H9 (cell line): ENCODE results near the gene TMEM225B. TPM values are rescaled to one million over a fixed set of nuclear protein-coding genes. Genes with fewer than 3 reads are reported as not detected.

Experiments
- DNase-seq: peaks from one replicate; pipeline ENCODE4 v3.0.0-alpha.2; 2017
- H2AFZ ChIP-seq: one replicate; pipeline ENCODE4 v1.6.1; 2013; ENCODE audit warnings: mild to moderate bottlenecking, low read length, control low read depth, moderate library complexity
- H2AK5ac ChIP-seq: 2 replicates; pipeline ENCODE4 v1.6.1; 2013; ENCODE audit warnings: low read length, control low read depth, mixed read lengths; ENCODE audit not compliant: insufficient read length
- H2BK120ac ChIP-seq: one replicate; pipeline ENCODE4 v1.6.1; 2013; ENCODE audit warnings: low read depth, mild to moderate bottlenecking, low read length, control low read depth, inconsistent platforms; ENCODE audit not compliant: poor library complexity, severe bottlenecking
- H2BK12ac ChIP-seq: 2 replicates; pipeline ENCODE4 v1.6.1; 2013; ENCODE audit warnings: low read length, control low read depth, mixed read lengths, low read depth; ENCODE audit not compliant: insufficient read length
- H2BK15ac ChIP-seq: 2 replicates; pipeline ENCODE4 v1.6.1; 2013; ENCODE audit warnings: low read depth, low read length, control low read depth
- H2BK20ac ChIP-seq: one replicate; pipeline ENCODE4 v1.6.1; 2013; ENCODE audit warnings: low read depth, mild to moderate bottlenecking, low read length, control low read depth, inconsistent platforms; ENCODE audit not compliant: poor library complexity, severe bottlenecking
- H2BK5ac ChIP-seq: 2 replicates; pipeline ENCODE4 v1.6.1; 2013; ENCODE audit warnings: low read length, control low read depth, mixed read lengths; ENCODE audit not compliant: insufficient read length
- H3K14ac ChIP-seq: 2 replicates; pipeline ENCODE4 v1.6.1; 2013; ENCODE audit warnings: low read length, control low read depth; ENCODE audit not compliant: insufficient read depth
- H3K18ac ChIP-seq: 2 replicates; pipeline ENCODE4 v1.6.1; 2013; ENCODE audit warnings: low read depth, mild to moderate bottlenecking, mixed read lengths, low read length, control low read depth; ENCODE audit not compliant: insufficient read length
- H3K23ac ChIP-seq: 2 replicates; pipeline ENCODE4 v1.6.1; 2013; ENCODE audit warnings: low read length, control low read depth, mixed read lengths, low read depth; ENCODE audit not compliant: insufficient read length
- H3K23me2 ChIP-seq: 2 replicates; pipeline ENCODE4 v1.6.1; 2013; ENCODE audit warnings: low read depth, mild to moderate bottlenecking, mixed read lengths, low read length, control low read depth; ENCODE audit not compliant: insufficient read length, poor library complexity, severe bottlenecking
- H3K27ac ChIP-seq: 2 replicates; pipeline ENCODE4 v1.5.1; 2013; ENCODE audit warnings: low read length, control low read depth, mixed read lengths, low read depth; ENCODE audit not compliant: insufficient read length
- H3K27me3 ChIP-seq: 2 replicates; pipeline ENCODE4 v1.6.1; 2013; ENCODE audit warnings: low read length, control low read depth, inconsistent platforms; ENCODE audit not compliant: insufficient read depth
- H3K4ac ChIP-seq: 2 replicates; pipeline ENCODE4 v1.6.1; 2013; ENCODE audit warnings: low read depth, mild to moderate bottlenecking, control low read depth, inconsistent platforms, low read length, moderate library complexity
- H3K4me1 ChIP-seq: 2 replicates; pipeline ENCODE4 v1.6.1; 2013; ENCODE audit warnings: low read length, control low read depth, inconsistent platforms; ENCODE audit not compliant: insufficient read depth
- H3K4me2 ChIP-seq: 2 replicates; pipeline ENCODE4 v1.6.1; 2013; ENCODE audit warnings: low read length, control low read depth, mixed read lengths; ENCODE audit not compliant: insufficient read length, insufficient read depth
- H3K56ac ChIP-seq: 2 replicates; pipeline ENCODE4 v1.6.1; 2013; ENCODE audit warnings: low read depth, mild to moderate bottlenecking, mixed read lengths, low read length, control low read depth; ENCODE audit not compliant: insufficient read length
- H3K79me1 ChIP-seq: 2 replicates; pipeline ENCODE4 v1.6.1; 2013; ENCODE audit warnings: low read depth, mild to moderate bottlenecking, moderate library complexity, low read length, control low read depth, inconsistent platforms; ENCODE audit not compliant: insufficient read depth, poor library complexity, severe bottlenecking
- H3K79me2 ChIP-seq: 2 replicates; pipeline ENCODE4 v1.6.1; 2013; ENCODE audit warnings: low read length, control low read depth, inconsistent platforms; ENCODE audit not compliant: insufficient read depth
- H3K9ac ChIP-seq: 2 replicates; pipeline ENCODE4 v1.6.1; 2013; ENCODE audit warnings: low read length, control low read depth, mixed read lengths; ENCODE audit not compliant: insufficient read length; ENCODE audit errors: extremely low read depth
- H3K9me3 ChIP-seq: one replicate; pipeline ENCODE4 v1.6.1; 2013; ENCODE audit warnings: low read depth, low read length, inconsistent platforms; ENCODE audit not compliant: control insufficient read depth
- H3T11ph ChIP-seq: one replicate; pipeline ENCODE4 v1.6.1; 2013; ENCODE audit warnings: mild to moderate bottlenecking, low read length, control low read depth, inconsistent platforms
- H4K20me1 ChIP-seq: one replicate; pipeline ENCODE4 v1.6.1; 2013; ENCODE audit not compliant: control insufficient read depth, insufficient read length, insufficient read depth
- H4K5ac ChIP-seq: 2 replicates; pipeline ENCODE4 v1.6.1; 2013; ENCODE audit warnings: low read depth, mild to moderate bottlenecking, mixed read lengths, low read length, control low read depth; ENCODE audit not compliant: insufficient read length
- H4K8ac ChIP-seq: replicated peaks from 2 replicates; pipeline ENCODE4 v1.6.1; 2013; ENCODE audit warnings: low read length, control low read depth, mixed read lengths, low read depth; ENCODE audit not compliant: insufficient read length
- H4K91ac ChIP-seq: 2 replicates; pipeline ENCODE4 v1.6.1; 2013; ENCODE audit warnings: low read depth, mild to moderate bottlenecking, moderate library complexity, mixed read lengths, low read length, control low read depth; ENCODE audit not compliant: insufficient read length
- H3K27ac Mint-ChIP-seq, 3 experiments: 2 replicates in 2 of 3; 3 replicates in 1 of 3; pipeline ENCODE4 v1.8.0; 2020 to 2021; ENCODE audit warnings: mixed read lengths in 3 of 3, mild to moderate bottlenecking in 1 of 3, moderate library complexity in 1 of 3
- H3K27me3 Mint-ChIP-seq: 2 replicates; pipeline ENCODE4 v1.8.0; 2021; ENCODE audit warnings: low read depth, mild to moderate bottlenecking, moderate library complexity, mixed read lengths
- H3K36me3 Mint-ChIP-seq, 3 experiments: 2 replicates in 2 of 3; 3 replicates in 1 of 3; pipeline ENCODE4 v1.8.0; 2020 to 2021; ENCODE audit warnings: low read depth in 3 of 3, mixed read lengths in 3 of 3; ENCODE audit not compliant: insufficient read depth in 1 of 3
- H3K4me1 Mint-ChIP-seq, 2 experiments: 2 replicates each; pipeline ENCODE4 v1.8.0; 2020; ENCODE audit warnings: mixed read lengths in 2 of 2
- H3K4me3 Mint-ChIP-seq, 2 experiments: 2 replicates in 1 of 2; 3 replicates in 1 of 2; pipeline ENCODE4 v1.8.0; 2020 to 2021; ENCODE audit warnings: mild to moderate bottlenecking in 2 of 2, mixed read lengths in 2 of 2, moderate library complexity in 1 of 2
- H3K9me3 Mint-ChIP-seq, 2 experiments: 2 replicates in 1 of 2; 3 replicates in 1 of 2; pipeline ENCODE4 v1.8.0; 2020; ENCODE audit warnings: mild to moderate bottlenecking in 2 of 2, mixed read lengths in 2 of 2, moderate library complexity in 1 of 2
- CTCF ChIP-seq: fragments of 200-600 bp; sonication (generic); conservative IDR thresholded peaks from 3 replicates; pipeline ENCODE4 v1.8.0; 2021; ENCODE audit warnings: antibody characterized with exemption, mild to moderate bottlenecking
- WGBS: extraction: QIAGEN DNeasy Blood & Tissue Kit; methylation state at CpG from one replicate; pipeline ENCODE4 v1.1.7; 2013; ENCODE audit warnings: missing lambda C conversion rate, low lambda C conversion rate, mixed read lengths; ENCODE audit not compliant: insufficient read length; ENCODE audit errors: extremely low coverage; 5-methylcytosine and 5-hydroxymethylcytosine counted together
- total RNA-seq: library from RNA; stranded (reverse); gene quantifications from 2 replicates; pipeline ENCODE4 v1.2.1, GENCODE V29; 2021

Gene TMEM225B
- total RNA-seq, 1 experiment from 2014 or later: not detected

GRCh38 chr7:99601656-99602310, 3.7 kb downstream of the TMEM225B start:
- Mint-ChIP-seq H3K4me3 (no peak overlapping the region), H3K27ac (no peak overlapping the region), H3K27me3 (peaks cover 5% of the 10 kb centered on the region), H3K4me1 (0 out of 4 replicates have a peak, but pooled peaks cover 0 to 4% of the 10 kb centered on the region in 2 experiments), H3K36me3 (no peaks in the 10 kb centered on the region), H3K9me3 (no peaks in the 10 kb centered on the region)
- Histone ChIP-seq H2AK5ac (no peak overlapping the region), H3K4me1 (no peaks in the 10 kb centered on the region), H3K79me2 (no peaks in the 10 kb centered on the region), H3K14ac (no peak overlapping the region), H3K23me2 (no peaks in the 10 kb centered on the region), H2BK15ac (no peak overlapping the region), H2BK5ac (no peak overlapping the region), H3K9me3 (no peaks in the 10 kb centered on the region), H3K4me2 (no peak overlapping the region), H4K5ac (no peak overlapping the region), H2BK20ac (no peak overlapping the region), H3K56ac (no peak overlapping the region), H2BK12ac (no peak overlapping the region), H4K8ac (no peak overlapping the region), H4K20me1 (no peaks in the 10 kb centered on the region), H3K23ac (no peak overlapping the region), H3K27me3 (no peaks in the 10 kb centered on the region), H3K9ac (no peak overlapping the region), H3K27ac (no peak overlapping the region), H3T11ph (no peak overlapping the region), H4K91ac (no peak overlapping the region), H3K18ac (no peak overlapping the region), H2BK120ac (no peak overlapping the region), H3K79me1 (no peaks in the 10 kb centered on the region), H3K4ac (no peak overlapping the region), H2AFZ (no peak overlapping the region)
- no CpG with 5 or more reads among the region's 7 CpGs for WGBS
- peak; percentile 57 for TF ChIP-seq CTCF
- peak; percentile 76 for DNase-seq
